Keratinocyte (primary cell): ENCODE measurements around the gene MT3. TPM values are rescaled to one million over a fixed set of nuclear protein-coding genes. Genes with fewer than 3 reads are reported as not detected.

Source experiments
- DNase-seq: peaks from one replicate; pipeline ENCODE4 v3.0.0-alpha.2; 2011; ENCODE audit warnings: low read depth, missing footprints, low spot score
- FAIRE-seq: peaks from 2 replicates; lab custom pipeline; 2011; peaks lifted over from hg19 to GRCh38; lab: Jason Lieb, UNC
- H2AFZ ChIP-seq: 2 replicates; pipeline ENCODE4 v1.6.0; 2012; ENCODE audit warnings: low read length, control low read depth, inconsistent platforms; ENCODE audit not compliant: control insufficient read depth
- H3K27ac ChIP-seq: 2 replicates; pipeline ENCODE4 v1.5.1; 2011; ENCODE audit warnings: low read length; ENCODE audit not compliant: control insufficient read depth, insufficient read depth
- H3K27me3 ChIP-seq: 3 replicates; pipeline ENCODE4 v1.6.0; 2011; ENCODE audit warnings: low read length; ENCODE audit not compliant: control insufficient read depth, insufficient read depth; ENCODE audit errors: extremely low read depth
- H3K36me3 ChIP-seq, 2 experiments: 2 replicates in 1 of 2; 3 replicates in 1 of 2; pipeline ENCODE4 v1.5.1; 2011; ENCODE audit warnings: low read length in 2 of 2, mild to moderate bottlenecking in 1 of 2; ENCODE audit not compliant: control insufficient read depth in 2 of 2, insufficient read depth in 2 of 2; ENCODE audit errors: extremely low read depth in 1 of 2
- H3K4me1 ChIP-seq: 3 replicates; pipeline ENCODE4 v1.5.1; 2011; ENCODE audit warnings: low read length; ENCODE audit not compliant: control insufficient read depth, insufficient read depth; ENCODE audit errors: extremely low read depth
- H3K4me2 ChIP-seq: 3 replicates; pipeline ENCODE4 v1.6.0; 2011; ENCODE audit warnings: low read depth, low read length; ENCODE audit not compliant: control insufficient read depth, insufficient read depth; ENCODE audit errors: extremely low read depth
- H3K4me3 ChIP-seq, 3 experiments: fragments of 200-600 bp in 1 of 3; sonication (generic) in 1 of 3; 2 replicates in 2 of 3; 3 replicates in 1 of 3; pipeline ENCODE4 v1.5.1; 2011 to 2016; ENCODE audit warnings: low read length in 3 of 3, mild to moderate bottlenecking in 3 of 3, control low read depth in 2 of 3, inconsistent platforms in 1 of 3, low read depth in 1 of 3, mixed read lengths in 1 of 3, mixed run types in 1 of 3, moderate library complexity in 1 of 3; ENCODE audit not compliant: control insufficient read depth in 2 of 3, insufficient read depth in 2 of 3; ENCODE audit errors: extremely low read depth in 1 of 3
- H3K79me2 ChIP-seq: 2 replicates; pipeline ENCODE4 v1.6.0; 2012; ENCODE audit warnings: low read length; ENCODE audit not compliant: control insufficient read depth, insufficient read depth
- H3K9ac ChIP-seq: 3 replicates; pipeline ENCODE4 v1.6.0; 2011; ENCODE audit warnings: low read length; ENCODE audit not compliant: control insufficient read depth, insufficient read depth; ENCODE audit errors: extremely low read depth
- H3K9me1 ChIP-seq: 3 replicates; pipeline ENCODE4 v1.6.0; 2011; ENCODE audit warnings: low read length; ENCODE audit not compliant: control insufficient read depth, insufficient read depth; ENCODE audit errors: extremely low read depth
- H3K9me3 ChIP-seq: 2 replicates; pipeline ENCODE4 v1.5.1; 2012; ENCODE audit warnings: low read depth, low read length; ENCODE audit not compliant: control insufficient read depth
- H4K20me1 ChIP-seq: 3 replicates; pipeline ENCODE4 v1.6.0; 2011; ENCODE audit warnings: low read length; ENCODE audit not compliant: control insufficient read depth, insufficient read depth; ENCODE audit errors: extremely low read depth
- EZH2 ChIP-seq: IDR thresholded peaks from one replicate; pipeline ENCODE4 v1.6.1; 2012; ENCODE audit warnings: inconsistent platforms, mild to moderate bottlenecking, low read length, moderate library complexity
- dilution Hi-C: fragments of 300-500 bp; cut with MboI; formaldehyde crosslinking; loops from one replicate; pipeline ENCODE4 v1.7.0; 2020; ENCODE audit warnings: low sequenced_read_pairs; ENCODE audit not compliant: extremely low pct_ligation_motif_present
- polyA plus RNA-seq, 5 experiments: library from polyadenylated mRNA; depleted of rRNA in 3 of 5; stranded (reverse) in 3 of 5; stranded (forward) in 1 of 5; unstranded in 1 of 5; fragments of >200 nt; gene quantifications; 1 replicate in 1 of 5; 2 replicates in 3 of 5; 3 replicates in 1 of 5; pipeline versions ENCODE4 v1.2.1 to v1.2.3, GENCODE V29; 2011 to 2012; ENCODE audit warnings: missing spikeins in 2 of 5, low read depth in 1 of 5, low replicate concordance in 1 of 5
- TF ChIP-seq, protein P1 (sequence below), 3 experiments: IDR thresholded peaks in 1 of 3; conservative IDR thresholded peaks in 1 of 3; optimal IDR thresholded peaks in 1 of 3; 2 replicates in 2 of 3; 3 replicates in 1 of 3; pipeline versions ENCODE3 to v1.5.1; 2011; ENCODE audit warnings: low read length in 3 of 3, mild to moderate bottlenecking in 3 of 3, moderate library complexity in 2 of 3, control low read depth in 1 of 3, inconsistent platforms in 1 of 3; ENCODE audit not compliant: insufficient read depth in 2 of 3; ENCODE audit errors: extremely low read depth in 1 of 3

The MT3 gene
- polyA plus RNA-seq, 1 donor (not counting 4 experiments of a cell fraction or from before 2014, with no cell fraction given), result not detected

DNA sequence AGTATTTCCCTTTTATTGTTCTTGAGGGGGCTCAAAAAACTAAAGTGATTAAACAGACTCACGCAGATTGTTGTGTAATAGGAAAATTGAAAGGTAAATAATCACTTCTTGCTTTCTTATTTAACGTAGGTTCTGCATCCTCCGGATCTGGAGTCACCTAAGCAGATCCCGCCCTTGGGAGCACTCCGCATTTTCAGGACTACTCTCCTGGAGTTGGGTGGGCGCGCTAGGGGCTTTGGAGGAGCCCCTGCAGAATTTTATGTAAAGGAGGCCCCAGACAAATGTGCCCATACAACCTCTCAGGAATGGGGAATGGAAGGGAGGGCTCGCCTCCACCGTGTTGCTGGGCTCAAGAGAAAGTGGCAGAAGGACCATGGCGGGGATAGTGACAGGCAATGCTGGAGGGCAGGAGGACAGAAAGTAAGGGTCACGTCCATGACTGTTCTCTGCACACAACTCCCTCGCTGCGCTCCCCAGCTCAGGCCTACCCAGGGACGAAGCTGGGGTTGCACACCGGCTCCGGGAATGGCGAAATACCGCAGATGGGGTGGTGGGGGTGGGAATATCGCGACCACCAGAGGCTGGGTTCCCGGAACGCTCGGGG, 27.4 kb downstream of the MT3 start:
- Histone ChIP-seq H3K9me3 (no peaks in the 10 kb centered on the region), H3K4me3 (peak overlapping the region in 1 of 3 experiments; percentile 71), H3K4me2 (peak overlapping the region; percentile 90), H2AFZ (peak overlapping the region; percentile 26), H3K9me1 (no peaks in the 10 kb centered on the region), H3K4me1 (peaks cover 40% of the 10 kb centered on the region), H3K36me3 (no peaks in the 10 kb centered on the region), H3K27ac (no peak overlapping the region), H4K20me1 (no peaks in the 10 kb centered on the region), H3K79me2 (no peaks in the 10 kb centered on the region), H3K27me3 (no peaks in the 10 kb centered on the region), H3K9ac (no peak overlapping the region)
- dilution Hi-C loops, result no loop called here
- FAIRE-seq, result no peak
- no peak for DNase-seq
- TF ChIP-seq, protein P1, sequence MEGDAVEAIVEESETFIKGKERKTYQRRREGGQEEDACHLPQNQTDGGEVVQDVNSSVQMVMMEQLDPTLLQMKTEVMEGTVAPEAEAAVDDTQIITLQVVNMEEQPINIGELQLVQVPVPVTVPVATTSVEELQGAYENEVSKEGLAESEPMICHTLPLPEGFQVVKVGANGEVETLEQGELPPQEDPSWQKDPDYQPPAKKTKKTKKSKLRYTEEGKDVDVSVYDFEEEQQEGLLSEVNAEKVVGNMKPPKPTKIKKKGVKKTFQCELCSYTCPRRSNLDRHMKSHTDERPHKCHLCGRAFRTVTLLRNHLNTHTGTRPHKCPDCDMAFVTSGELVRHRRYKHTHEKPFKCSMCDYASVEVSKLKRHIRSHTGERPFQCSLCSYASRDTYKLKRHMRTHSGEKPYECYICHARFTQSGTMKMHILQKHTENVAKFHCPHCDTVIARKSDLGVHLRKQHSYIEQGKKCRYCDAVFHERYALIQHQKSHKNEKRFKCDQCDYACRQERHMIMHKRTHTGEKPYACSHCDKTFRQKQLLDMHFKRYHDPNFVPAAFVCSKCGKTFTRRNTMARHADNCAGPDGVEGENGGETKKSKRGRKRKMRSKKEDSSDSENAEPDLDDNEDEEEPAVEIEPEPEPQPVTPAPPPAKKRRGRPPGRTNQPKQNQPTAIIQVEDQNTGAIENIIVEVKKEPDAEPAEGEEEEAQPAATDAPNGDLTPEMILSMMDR (optimal IDR thresholded peaks at IDR 0.05 in 1 of 3, IDR thresholded peaks at IDR 0.05 in 1 of 3, conservative IDR thresholded peaks at IDR 0.05 in 1 of 3; ENCODE audit: extremely low read depth in 1 of 3, insufficient read depth in 2 of 3, low read length in 3 of 3), result no peak
- TF ChIP-seq EZH2, result no peak

DNA sequence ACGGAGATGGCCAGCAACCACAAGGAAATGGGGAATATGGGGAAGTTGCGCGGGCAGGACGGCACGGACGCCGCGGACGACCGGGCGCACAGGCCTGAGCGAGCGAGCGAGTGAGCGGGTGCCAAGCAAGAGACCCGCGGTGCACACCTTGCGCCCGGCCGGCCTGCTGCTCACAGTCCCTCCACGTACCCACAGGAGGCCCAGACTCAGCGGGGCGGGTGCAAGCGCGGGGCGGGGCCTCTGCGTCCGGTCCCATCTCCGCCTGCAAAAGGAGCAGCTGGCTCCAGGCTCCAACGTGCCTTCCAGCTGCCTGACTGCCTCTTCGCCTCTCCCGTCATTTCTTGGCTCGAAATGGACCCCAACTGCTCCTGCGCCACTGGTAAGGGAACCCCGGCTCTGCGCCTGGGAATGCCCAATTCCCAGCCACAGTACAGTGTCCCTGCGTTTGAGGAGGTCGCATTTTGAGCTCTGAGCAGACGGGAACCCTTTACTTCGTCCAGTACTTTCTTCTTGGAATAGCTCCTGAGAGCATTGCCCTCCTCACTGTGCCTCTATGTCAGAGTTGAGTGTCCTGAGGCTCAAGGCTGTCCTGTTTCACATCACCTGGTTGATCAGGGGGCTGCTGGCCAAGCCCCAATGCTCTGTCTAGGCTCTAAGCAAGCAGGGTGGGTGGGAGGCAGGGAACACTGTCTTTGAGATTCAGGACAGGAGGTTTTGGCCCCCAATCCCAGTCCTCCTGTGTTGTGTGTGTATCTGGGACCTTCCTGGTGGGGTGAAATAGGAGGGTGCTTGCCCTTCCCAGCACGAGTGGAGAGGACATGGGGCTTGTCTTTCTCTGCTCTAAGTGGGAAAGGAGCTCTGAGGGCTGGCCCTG, 28.1 kb downstream of the MT3 start:
- H2AFZ ChIP-seq, result peak overlapping the region; percentile 87
- TF ChIP-seq EZH2, result no peak
- H3K9me3 ChIP-seq, result no peaks in the 10 kb centered on the region
- FAIRE-seq (no peak), DNase-seq (no peak)
- dilution Hi-C loops, result no loop called here
- peak overlapping the region; percentile 30 to 71 (median 48) for H3K4me3 ChIP-seq
- peaks cover 36% of the 10 kb centered on the region for H3K4me1 ChIP-seq
- H3K9ac ChIP-seq, result peak overlapping the region; percentile 44
- no peaks in the 10 kb centered on the region for H3K36me3 ChIP-seq
- H3K9me1 ChIP-seq, result no peaks in the 10 kb centered on the region
- H3K79me2 ChIP-seq, result no peaks in the 10 kb centered on the region
- no peaks in the 10 kb centered on the region for H3K27me3 ChIP-seq
- peak overlapping the region; percentile 90 for H3K4me2 ChIP-seq
- peak overlapping the region; percentile 14 for H3K27ac ChIP-seq
- H4K20me1 ChIP-seq, result no peaks in the 10 kb centered on the region
